Measurements from ENCODE around the gene ADGRA3.

ADGRA3 gene

DNA sequence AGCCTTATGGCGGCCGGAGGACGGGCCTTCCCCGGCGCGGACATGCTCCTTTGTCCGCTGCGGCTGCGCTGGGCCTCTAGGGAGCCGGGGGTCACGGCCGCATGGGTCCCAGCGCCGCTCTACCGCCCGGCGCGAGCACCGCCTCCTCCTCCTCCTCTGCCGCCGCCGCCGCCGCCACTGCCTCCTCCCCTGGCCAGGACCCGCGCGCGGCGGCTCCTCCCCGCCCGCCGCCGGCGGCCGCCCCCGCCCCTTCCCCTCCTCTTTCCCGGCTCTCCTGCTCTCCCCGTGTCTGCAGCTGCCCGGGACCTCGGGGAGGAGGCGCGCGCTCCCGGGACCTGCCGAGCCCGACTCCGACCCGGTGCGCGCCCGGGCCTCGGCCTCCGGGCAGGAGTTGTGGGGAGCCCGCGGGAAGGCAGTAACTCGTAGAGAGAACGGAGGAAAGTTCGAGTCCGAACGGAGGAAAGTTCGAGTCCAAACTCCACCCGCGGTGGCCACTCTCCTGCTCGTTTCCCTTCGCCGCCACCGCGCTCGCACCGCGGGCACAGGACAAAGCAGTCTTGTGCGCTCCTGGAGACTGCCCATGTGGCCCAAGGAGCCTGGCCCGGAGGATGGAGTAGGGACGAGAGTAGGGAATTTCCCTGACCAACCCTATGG, at the start of gene ADGRA3:
Gene ADGRA3, minus strand, starts transcription at position 179 of the 654 bp plus-strand sequence. CDS start 282 bp downstream, outside the sequence.
- no peak for DNase-seq

DNA sequence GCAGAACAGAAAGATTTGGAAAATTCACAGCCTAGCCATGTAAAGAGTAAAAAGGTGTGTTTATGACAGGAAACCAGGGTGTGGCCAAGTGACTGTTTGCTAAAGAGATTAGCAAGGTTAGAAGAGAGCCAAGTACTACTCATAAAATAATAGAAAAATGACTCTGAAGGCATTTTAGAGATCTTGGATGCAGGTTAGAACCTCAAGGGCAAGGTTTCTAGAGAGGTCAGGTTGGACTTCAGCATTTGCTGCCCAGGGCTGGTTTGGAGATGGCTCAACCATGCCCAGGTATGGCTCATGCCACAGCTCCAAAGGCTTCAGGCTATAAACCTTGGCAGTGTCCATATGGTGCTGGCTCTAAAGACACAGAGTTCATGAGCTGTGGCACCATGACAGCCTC, 40.6 kb upstream of the ADGRA3 start:
- DNase-seq, result no peak

GRCh38 chr4:22554670-22555069, 38.8 kb upstream of the ADGRA3 start:
- no peak for DNase-seq

- no peak for DNase-seq
Measured at GRCh38 chr4:22553560-22553959, 37.7 kb upstream of the ADGRA3 start.

GRCh38 chr4:22552812-22553211, 36.9 kb upstream of the ADGRA3 start:
- DNase-seq, result no peak

- DNase-seq, result no peak
Measured at GRCh38 chr4:22551550-22551949, 35.7 kb upstream of the ADGRA3 start.

GRCh38 chr4:22546299-22546698, 30.4 kb upstream of the ADGRA3 start:
- DNase-seq, result no peak

- no peak for DNase-seq
Measured at GRCh38 chr4:22539251-22539650, 23.4 kb upstream of the ADGRA3 start.

GRCh38 chr4:22537864-22538263, 22.0 kb upstream of the ADGRA3 start:
- DNase-seq, result no peak

GRCh38 chr4:22534374-22534773, 18.5 kb upstream of the ADGRA3 start:
- DNase-seq, result no peak

- no peak for DNase-seq
Measured at GRCh38 chr4:22532896-22533295, 17.0 kb upstream of the ADGRA3 start.

GRCh38 chr4:22532117-22532516, 16.3 kb upstream of the ADGRA3 start:
- no peak for DNase-seq

- DNase-seq, result no peak
Measured at GRCh38 chr4:22531311-22532019, 15.6 kb upstream of the ADGRA3 start.

DNA sequence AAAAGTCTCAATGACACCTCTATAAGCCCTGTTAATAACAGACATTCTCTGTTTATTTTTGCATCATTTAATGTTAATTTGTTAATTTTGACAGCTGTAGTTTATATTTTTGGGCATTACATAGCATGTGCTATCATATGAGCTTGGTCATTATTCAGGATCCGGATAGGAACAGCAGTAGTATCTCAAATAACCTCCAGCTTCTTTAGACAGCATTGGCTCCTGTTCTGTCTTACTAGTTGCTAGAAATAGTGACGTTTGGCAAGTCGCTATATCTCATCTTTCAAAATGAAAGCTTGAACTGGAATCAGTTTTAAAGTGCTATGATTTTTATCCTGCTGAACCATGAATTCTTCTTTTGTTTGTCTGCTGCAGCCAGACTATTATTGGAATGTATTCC, 9.0 kb upstream of the ADGRA3 start:
- no peak for DNase-seq

DNA sequence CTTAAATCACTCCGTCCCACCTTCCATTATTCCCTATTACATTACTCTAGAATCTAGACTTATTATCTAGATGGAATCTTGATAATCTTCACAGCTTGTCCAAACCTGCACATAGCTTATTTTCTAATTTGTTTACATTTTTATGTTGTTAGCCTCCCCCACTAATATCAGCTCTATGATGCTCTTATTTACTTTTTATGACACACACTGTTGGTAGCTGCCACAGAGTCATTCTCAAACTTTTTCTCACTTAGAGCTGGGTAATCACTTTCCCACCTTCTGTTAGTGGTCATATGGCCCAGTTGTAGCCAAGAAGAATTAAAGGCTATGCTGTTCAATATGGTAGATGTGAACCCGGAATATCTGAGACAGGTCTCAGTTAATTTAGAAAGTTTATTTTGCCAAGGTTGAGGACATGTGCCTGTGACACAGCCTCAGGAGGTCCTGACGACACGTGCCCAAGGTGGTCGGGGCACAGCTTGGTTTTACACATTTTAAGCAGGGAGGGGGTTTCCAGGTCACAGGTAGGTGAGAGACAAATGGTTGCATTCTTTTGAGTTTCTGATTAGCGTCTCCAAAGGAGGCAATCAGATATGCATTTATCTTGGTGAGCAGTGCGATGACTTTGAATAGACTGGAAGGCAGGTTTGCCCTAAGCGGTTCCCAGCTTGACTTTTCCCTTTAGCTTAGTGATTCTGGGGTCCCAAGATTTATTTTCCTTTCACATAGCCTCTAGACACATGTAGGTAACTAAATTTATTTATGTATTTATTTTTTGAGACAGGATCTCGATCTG, 7.0 kb upstream of the ADGRA3 start:
- no peak for DNase-seq

- DNase-seq, result no peak
Measured at GRCh38 chr4:22522206-22522605, 6.3 kb upstream of the ADGRA3 start.

- DNase-seq, result no peak
Measured at GRCh38 chr4:22521240-22521639, 5.4 kb upstream of the ADGRA3 start.

DNA sequence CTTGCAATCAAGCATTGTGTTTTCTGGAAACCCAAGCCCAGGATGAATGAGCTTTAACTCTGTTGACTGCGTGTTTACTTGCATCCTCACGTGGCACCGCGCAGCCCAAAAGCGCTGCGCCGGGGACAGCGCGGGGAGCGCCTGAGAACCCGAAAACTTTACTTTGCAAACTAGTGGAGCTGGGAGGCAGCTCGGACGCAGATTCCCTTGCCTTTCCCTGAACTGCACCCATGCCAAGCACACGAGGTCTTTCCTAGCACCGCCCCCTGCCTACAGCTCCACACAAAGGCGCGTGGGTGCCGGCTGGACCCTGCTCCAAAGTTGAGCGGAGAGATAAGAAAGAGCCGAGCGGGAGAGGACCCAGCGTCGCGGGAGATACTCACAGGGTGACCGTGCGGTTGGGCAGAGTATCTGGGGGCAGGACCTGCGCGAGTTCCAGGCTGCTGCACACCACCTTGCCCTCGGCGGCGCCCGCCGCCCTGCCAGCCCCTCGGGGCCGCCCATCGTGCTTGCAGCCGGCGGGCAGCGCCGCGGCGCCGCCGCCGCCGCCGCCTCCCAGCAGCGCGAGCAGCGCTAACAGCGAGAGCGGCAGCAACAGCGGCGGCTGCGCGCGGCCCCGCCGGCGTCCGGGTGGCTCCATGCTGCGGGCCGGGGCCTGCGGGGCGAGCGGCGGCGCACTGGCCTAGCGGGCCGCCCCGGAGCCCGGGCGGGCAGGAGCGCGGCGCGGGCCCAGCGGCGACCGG, 550 bp downstream of the ADGRA3 start:
- no peak for DNase-seq

DNA sequence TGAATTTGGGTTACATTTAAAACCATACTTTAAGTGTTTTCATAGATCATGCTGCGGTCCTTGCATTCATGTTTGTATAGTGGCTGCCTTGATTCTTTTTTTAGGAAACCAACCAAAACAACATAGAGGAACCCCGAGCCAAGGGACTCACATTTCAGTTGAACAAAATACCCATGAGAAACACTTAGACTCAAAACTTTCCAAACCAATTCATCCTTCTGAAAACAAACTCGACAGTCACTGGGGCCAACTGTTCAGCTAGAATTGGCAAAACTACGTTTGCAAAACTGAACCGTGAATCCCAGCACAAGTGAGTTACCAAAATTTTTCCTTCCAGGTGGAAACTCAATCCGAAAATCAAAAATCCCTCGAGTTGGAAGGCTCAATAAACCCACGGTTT, 1.4 kb downstream of the ADGRA3 start:
- no peak for DNase-seq

DNA sequence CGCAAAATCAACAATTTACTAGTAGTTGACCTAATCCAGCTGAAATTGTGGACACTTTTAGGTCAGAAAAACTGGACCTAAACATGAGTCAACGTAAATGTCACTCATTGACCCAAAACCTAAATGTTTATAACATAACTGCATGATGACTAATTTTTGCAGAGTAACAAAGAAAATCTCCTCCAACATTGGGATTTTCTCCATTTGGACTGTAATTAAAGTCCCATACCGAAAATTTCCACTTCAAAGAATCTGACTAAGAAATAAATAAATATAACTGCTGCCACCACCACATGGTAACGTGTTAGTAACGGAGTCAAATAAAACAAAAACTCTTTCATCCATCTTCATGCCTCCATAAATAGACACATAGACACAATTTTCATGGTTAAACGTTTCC, 1.9 kb downstream of the ADGRA3 start:
- DNase-seq, result no peak

GRCh38 chr4:22512306-22512705, 3.6 kb downstream of the ADGRA3 start:
- DNase-seq, result no peak

DNA sequence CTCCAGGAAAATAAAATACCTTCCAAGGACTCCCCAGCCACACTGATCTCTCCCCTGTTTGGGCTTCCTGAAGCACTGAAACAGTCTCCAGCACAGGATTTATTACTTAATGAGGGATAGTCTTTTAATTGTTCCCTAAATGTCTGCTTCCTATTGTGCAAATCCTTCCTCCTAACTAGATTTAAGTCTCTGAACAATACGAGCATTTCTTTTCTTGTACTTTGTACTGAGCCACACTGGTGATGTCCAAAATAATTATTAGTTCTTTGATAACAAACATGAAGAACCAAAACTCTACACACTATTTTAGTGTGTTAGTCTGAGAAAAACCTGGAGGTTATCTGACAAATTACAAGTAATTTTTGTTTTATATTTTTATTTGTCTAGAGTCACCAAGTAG, 5.1 kb downstream of the ADGRA3 start:
- no peak for DNase-seq

DNA sequence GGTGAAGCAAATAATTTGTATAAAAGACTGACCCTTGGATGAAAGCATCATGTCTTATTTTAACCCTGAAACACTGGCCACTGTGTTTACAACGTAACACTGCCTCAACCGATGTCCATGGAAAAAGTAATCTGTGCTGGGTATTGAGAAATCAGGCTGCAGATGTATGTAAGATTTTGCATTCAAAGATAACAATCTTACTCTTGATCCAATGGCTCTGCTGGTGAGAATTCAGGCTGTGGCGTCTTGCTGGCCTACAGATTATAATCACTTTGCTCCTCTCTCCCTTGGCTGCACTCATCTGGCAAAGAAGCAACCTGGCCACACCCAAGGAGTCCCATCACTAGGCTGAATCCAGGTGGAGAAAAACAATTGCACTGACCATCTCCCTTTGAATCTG, 7.5 kb downstream of the ADGRA3 start:
- no peak for DNase-seq
